GM21786 (cell line): ENCODE measurements around the gene COL1A2.

Source experiments
- ATAC-seq: cut with Tn5 transposase; IDR thresholded peaks from one replicate; pipeline ENCODE4 v1.9.1; 2021; ENCODE audit not compliant: unreplicated experiment

The COL1A2 gene

GRCh38 chr7:94476251-94476840, 81.7 kb downstream of the COL1A2 start:
- no peak for ATAC-seq

- ATAC-seq: no peak
These were observed 83.2 kb downstream of the COL1A2 start for GRCh38 chr7:94477878-94478277.

GRCh38 chr7:94478648-94479214, 84.0 kb downstream of the COL1A2 start:
- ATAC-seq: no peak
